Measurements from ENCODE around the gene BZW1. TPM values are rescaled to one million over a fixed set of nuclear protein-coding genes. Genes with fewer than 3 reads are reported as not detected.
"Not testable (repeated sequence)": the region's sequence is repeated elsewhere in the genome, so short reads cannot be mapped to it uniquely, and the experiment has no call there.

BZW1 gene
- total RNA-seq, 4 donors from 2014 or later, result 122 to 236 (median 133) TPM

- Histone ChIP-seq H3K4me1 (no peaks in the 10 kb centered on the region), H3K4me3 (no peak overlapping the region), H3K27ac (no peak overlapping the region), H3K36me3 (no peaks in the 10 kb centered on the region), H3K9me3 (no peaks in the 10 kb centered on the region), H3K27me3 (no peaks in the 10 kb centered on the region)
- TF ChIP-seq CTCF (IDR thresholded peaks at IDR 0.05), result no peak
- DNase-seq, result no peak
Measured at GRCh38 chr2:200798514-200798913, 13.2 kb upstream of the BZW1 start.

GRCh38 chr2:200800458-200800857 lies 11.3 kb upstream of the BZW1 start:
- DNase-seq, result no peak
- no peaks in the 10 kb centered on the region for H3K4me1 ChIP-seq
- H3K27me3 ChIP-seq, result no peaks in the 10 kb centered on the region
- no peaks in the 10 kb centered on the region for H3K36me3 ChIP-seq
- H3K9me3 ChIP-seq, result no peaks in the 10 kb centered on the region
- H3K27ac ChIP-seq, result no peak overlapping the region
- H3K4me3 ChIP-seq, result no peak overlapping the region
- TF ChIP-seq POLR2A (IDR thresholded peaks at IDR 0.05), result no peak
- no peak for TF ChIP-seq CTCF (IDR thresholded peaks at IDR 0.05)

- DNase-seq, H3K4me3 ChIP-seq, H3K9me3 ChIP-seq, H3K4me1 ChIP-seq, H3K27ac ChIP-seq, H3K36me3 ChIP-seq, H3K27me3 ChIP-seq: not testable (repeated sequence)
Measured at GRCh38 chr2:200801431-200801830, 10.3 kb upstream of the BZW1 start.

- TF ChIP-seq CTCF (IDR thresholded peaks at IDR 0.05), result no peak
- Histone ChIP-seq H3K4me1 (peaks cover 0 to 32% (median 8%) of the 10 kb centered on the region in 4 donors), H3K27me3 (no peaks in the 10 kb centered on the region), H3K36me3 (peaks cover 0 to 8% (median 0%) of the 10 kb centered on the region in 3 donors), H3K27ac (peak overlapping the region in 3 of 4 donors; percentile 94 to 99 (median 99)), H3K4me3 (no peak overlapping the region), H3K9me3 (no peaks in the 10 kb centered on the region)
- no peak for DNase-seq
Measured at GRCh38 chr2:200809506-200810251, 2.0 kb upstream of the BZW1 start.

- DNase-seq, result no peak
- H3K36me3 ChIP-seq, result peaks cover 0 to 15% (median 0%) of the 10 kb centered on the region in 3 donors
- TF ChIP-seq POLR2A (IDR thresholded peaks at IDR 0.05) (no peak), CTCF (IDR thresholded peaks at IDR 0.05) (no peak)
- H3K9me3 ChIP-seq, result no peaks in the 10 kb centered on the region
- H3K4me1 ChIP-seq, result peaks cover 0 to 35% (median 8%) of the 10 kb centered on the region in 4 donors
- no peaks in the 10 kb centered on the region for H3K27me3 ChIP-seq
- peak overlapping the region; percentile 94 to 99 (median 98) for H3K27ac ChIP-seq
- H3K4me3 ChIP-seq, result peak overlapping the region; percentile 79 to 99 (median 96)
Measured at GRCh38 chr2:200810252-200810997, 1.3 kb upstream of the BZW1 start.

- peak overlapping the region; percentile 94 to 99 (median 98) for H3K27ac ChIP-seq
- H3K27me3 ChIP-seq, result no peaks in the 10 kb centered on the region
- peak overlapping the region; percentile 79 to 99 (median 96) for H3K4me3 ChIP-seq
- TF ChIP-seq CTCF (IDR thresholded peaks at IDR 0.05), result no peak
- peaks cover 0 to 35% (median 8%) of the 10 kb centered on the region in 4 donors for H3K4me1 ChIP-seq
- H3K36me3 ChIP-seq, result peaks cover 0 to 21% (median 0%) of the 10 kb centered on the region in 3 donors
- DNase-seq, result no peak
- H3K9me3 ChIP-seq, result no peaks in the 10 kb centered on the region
Measured at GRCh38 chr2:200810998-200811332, 745 bp upstream of the BZW1 start.
